ENCODE data around the gene MKRN2. TPM values are rescaled to one million over a fixed set of nuclear protein-coding genes. Genes with fewer than 3 reads are reported as not detected.

Gene MKRN2
- total and polyA plus RNA-seq, 9 of the 15 experiments (the other 6 are each of a cell fraction or from before 2014, with no cell fraction given) = 29.4 to 63.2 (median 42.9) TPM

DNA sequence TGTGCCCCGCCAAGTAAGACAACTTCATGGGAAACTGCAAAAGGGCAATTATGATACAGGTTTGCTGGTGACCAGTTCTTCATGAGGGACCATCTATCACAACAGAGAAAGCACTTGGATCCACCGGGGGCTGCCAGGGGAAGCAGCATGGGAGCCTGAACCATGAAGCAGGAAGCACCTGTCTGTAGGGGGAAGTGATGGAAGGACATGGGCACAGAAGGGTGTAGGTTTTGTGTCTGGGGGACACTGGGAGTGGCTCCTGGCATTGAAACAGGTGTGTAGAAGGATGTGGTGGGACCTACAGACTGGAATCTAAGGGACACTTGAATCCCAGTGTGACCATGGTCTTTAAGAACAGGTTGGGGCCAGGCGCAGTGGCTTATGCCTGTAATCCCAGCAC is 22.6 kb downstream of the MKRN2 start (continued):
- no peak for TF ChIP-seq PHF8 (IDR thresholded peaks at IDR 0.05; ENCODE audit: borderline replicate concordance, low read length)
- TF ChIP-seq TFAP4 (CRISPR knock-in tag; IDR thresholded peaks at IDR 0.05; ENCODE audit: borderline replicate concordance) = no peak
- TF ChIP-seq ETV1 (tag; conservative IDR thresholded peaks at IDR 0.05; ENCODE audit: low read depth) = no peak
- TF ChIP-seq EP400 (IDR thresholded peaks at IDR 0.05) = no peak
- TF ChIP-seq ZNF512 (tag; IDR thresholded peaks at IDR 0.05) = no peak
- TF ChIP-seq MBD1 (CRISPR knock-in tag; IDR thresholded peaks at IDR 0.05) = no peak
- TF ChIP-seq SAFB (IDR thresholded peaks at IDR 0.05; ENCODE audit: borderline replicate concordance, low read depth, low read length) = no peak
